Hepatocyte (in vitro differentiated cells): ENCODE results near the gene NANOS3. TPM values are rescaled to one million over a fixed set of nuclear protein-coding genes. Genes with fewer than 3 reads are reported as not detected.
A peak's percentile ranks its signal among the peaks of the same experiment; 100 is the strongest.

Experiments used
- DNase-seq: peaks from one replicate; pipeline ENCODE4 v3.0.0-alpha.2; 2016; ENCODE audit warnings: low spot score
- H2AFZ ChIP-seq: fragments of 200-600 bp; sonication (generic); 2 replicates; pipeline ENCODE4 v1.6.0; 2016; ENCODE audit warnings: antibody characterized with exemption, mild to moderate bottlenecking
- H3K27ac ChIP-seq: fragments of 200-600 bp; sonication (generic); 2 replicates; pipeline ENCODE4 v1.5.1; 2016; ENCODE audit warnings: mild to moderate bottlenecking
- H3K27me3 ChIP-seq: fragments of 200-600 bp; sonication (generic); 2 replicates; pipeline ENCODE4 v1.6.1; 2016
- H3K36me3 ChIP-seq: fragments of 200-600 bp; sonication (generic); replicated peaks from 2 replicates; pipeline ENCODE4 v1.5.1; 2016; ENCODE audit warnings: low read depth; ENCODE audit not compliant: insufficient read depth
- H3K4me1 ChIP-seq: fragments of 200-600 bp; sonication (generic); 2 replicates; pipeline ENCODE4 v1.5.1; 2016; ENCODE audit warnings: mild to moderate bottlenecking, moderate library complexity; ENCODE audit not compliant: insufficient read depth
- H3K4me2 ChIP-seq: fragments of 200-600 bp; sonication (generic); 2 replicates; pipeline ENCODE4 v1.6.0; 2016
- H3K4me3 ChIP-seq: fragments of 200-600 bp; sonication (generic); 2 replicates; pipeline ENCODE4 v1.5.1; 2016; ENCODE audit warnings: mild to moderate bottlenecking
- H3K79me2 ChIP-seq: fragments of 200-600 bp; sonication (generic); 2 replicates; pipeline ENCODE4 v1.6.0; 2017; ENCODE audit warnings: mild to moderate bottlenecking
- H3K9me2 ChIP-seq: fragments of 200-600 bp; sonication (generic); replicated peaks from 2 replicates; pipeline ENCODE4 v1.6.0; 2017; ENCODE audit warnings: mild to moderate bottlenecking; ENCODE audit not compliant: insufficient read depth
- H3K9me3 ChIP-seq: fragments of 200-600 bp; sonication (generic); 2 replicates; pipeline ENCODE4 v1.5.1; 2016; ENCODE audit warnings: low read depth, mild to moderate bottlenecking
- H4K20me1 ChIP-seq: fragments of 200-600 bp; sonication (generic); 2 replicates; pipeline ENCODE4 v1.6.0; 2016; ENCODE audit warnings: mild to moderate bottlenecking; ENCODE audit not compliant: insufficient read depth, poor library complexity, severe bottlenecking
- EZH2 ChIP-seq: fragments of 200-600 bp; sonication (generic); IDR thresholded peaks from 2 replicates; pipeline ENCODE4 v1.6.1; 2016; ENCODE audit warnings: antibody characterized with exemption, mild to moderate bottlenecking, borderline replicate concordance
- EZH2phosphoT487 ChIP-seq: fragments of 200-600 bp; sonication (generic); IDR thresholded peaks from one replicate; pipeline ENCODE4 v1.6.1; 2018; ENCODE audit warnings: antibody characterized with exemption, mild to moderate bottlenecking, low read depth, moderate library complexity; ENCODE audit not compliant: unreplicated experiment, severe bottlenecking
- WGBS: methylation state at CpG from one replicate; pipeline ENCODE4 v1.1.6; 2016; ENCODE audit warnings: low lambda C conversion rate; ENCODE audit errors: missing lambda C conversion rate; 5-methylcytosine and 5-hydroxymethylcytosine counted together
- polyA plus RNA-seq: library from polyadenylated mRNA; unstranded; fragments of >200 nt; fragmentation: Nextera tagmentation; extraction: Ambion mirVana; gene quantifications from 2 replicates; pipeline ENCODE4 v1.2.1, GENCODE V29; 2016
- total RNA-seq: library from RNA; depleted of rRNA; stranded (reverse); fragments of >200 nt; gene quantifications from 2 replicates; pipeline ENCODE4 v1.2.3, GENCODE V29; 2014
- TF ChIP-seq, protein P1 (sequence below): fragments of 200-600 bp; sonication (generic); IDR thresholded peaks from 2 replicates; pipeline ENCODE4 v1.5.1; 2016; ENCODE audit warnings: antibody characterized with exemption, mild to moderate bottlenecking; ENCODE audit not compliant: poor library complexity

NANOS3 gene
- total and polyA plus RNA-seq, 2 experiments from 2014 or later = 0.60 to 2.1 TPM

DNA sequence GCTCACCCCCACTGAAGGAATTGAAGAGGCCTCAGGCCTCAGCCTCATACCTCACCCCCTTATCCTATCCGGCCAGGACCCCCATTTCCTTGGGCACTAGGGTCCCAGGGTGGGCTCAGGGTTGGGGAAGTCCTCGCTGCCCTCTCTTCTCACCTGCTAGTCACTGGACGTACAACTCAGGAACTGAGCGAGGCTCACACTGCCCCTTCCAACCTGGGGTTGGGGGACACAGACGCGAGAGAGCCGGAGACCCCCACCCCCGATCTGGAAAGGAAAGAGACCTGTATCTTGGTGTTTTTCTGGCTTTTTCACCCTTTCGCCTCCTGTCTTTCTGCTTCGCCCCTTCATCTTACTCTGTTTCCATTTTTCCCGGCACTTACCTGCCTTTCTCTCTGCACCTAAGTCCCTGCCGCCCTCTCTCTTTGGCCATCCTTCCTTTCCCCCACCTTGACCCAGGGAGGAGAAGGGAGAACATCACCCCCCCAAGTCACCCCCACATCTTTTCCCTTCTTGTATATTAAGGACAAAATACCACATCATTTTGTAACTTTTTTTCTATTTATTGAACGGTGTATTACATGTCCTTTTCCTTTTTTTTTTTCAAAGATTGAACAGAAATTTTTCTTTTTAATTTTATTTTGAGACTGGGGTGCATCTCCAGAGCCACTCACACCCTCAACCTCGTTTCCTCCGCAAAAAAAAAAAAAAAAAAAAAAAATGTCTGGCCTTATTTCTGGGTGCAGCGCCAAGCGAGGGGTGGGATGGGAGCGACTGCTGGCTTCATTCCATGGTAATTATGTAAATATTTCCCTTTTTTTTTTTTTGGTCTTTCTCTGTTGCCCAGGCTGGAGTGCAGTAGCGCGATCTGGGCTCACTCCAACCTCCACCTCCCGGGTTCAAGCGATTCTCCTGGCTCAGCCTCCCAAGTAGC is 45.1 kb upstream of the NANOS3 start:
- DNase-seq = no peak
- no peak overlapping the region for H3K4me3 ChIP-seq
- no peak overlapping the region for H3K4me2 ChIP-seq
- 96% methylated on average over 22 of the region's 22 CpGs for WGBS
- H3K4me1 ChIP-seq = peaks cover 6% of the 10 kb centered on the region
- no peaks in the 10 kb centered on the region for H3K36me3 ChIP-seq
- H3K79me2 ChIP-seq = peaks cover 13% of the 10 kb centered on the region
- H4K20me1 ChIP-seq = peaks cover 27% of the 10 kb centered on the region
- no peaks in the 10 kb centered on the region for H3K27me3 ChIP-seq
- H3K9me3 ChIP-seq = no peaks in the 10 kb centered on the region
- no peak overlapping the region for H3K27ac ChIP-seq
- H2AFZ ChIP-seq = no peak overlapping the region
- H3K9me2 ChIP-seq = no peaks in the 10 kb centered on the region
- TF ChIP-seq EZH2 (no peak), EZH2phosphoT487 (no peak)
- TF ChIP-seq, protein P1, sequence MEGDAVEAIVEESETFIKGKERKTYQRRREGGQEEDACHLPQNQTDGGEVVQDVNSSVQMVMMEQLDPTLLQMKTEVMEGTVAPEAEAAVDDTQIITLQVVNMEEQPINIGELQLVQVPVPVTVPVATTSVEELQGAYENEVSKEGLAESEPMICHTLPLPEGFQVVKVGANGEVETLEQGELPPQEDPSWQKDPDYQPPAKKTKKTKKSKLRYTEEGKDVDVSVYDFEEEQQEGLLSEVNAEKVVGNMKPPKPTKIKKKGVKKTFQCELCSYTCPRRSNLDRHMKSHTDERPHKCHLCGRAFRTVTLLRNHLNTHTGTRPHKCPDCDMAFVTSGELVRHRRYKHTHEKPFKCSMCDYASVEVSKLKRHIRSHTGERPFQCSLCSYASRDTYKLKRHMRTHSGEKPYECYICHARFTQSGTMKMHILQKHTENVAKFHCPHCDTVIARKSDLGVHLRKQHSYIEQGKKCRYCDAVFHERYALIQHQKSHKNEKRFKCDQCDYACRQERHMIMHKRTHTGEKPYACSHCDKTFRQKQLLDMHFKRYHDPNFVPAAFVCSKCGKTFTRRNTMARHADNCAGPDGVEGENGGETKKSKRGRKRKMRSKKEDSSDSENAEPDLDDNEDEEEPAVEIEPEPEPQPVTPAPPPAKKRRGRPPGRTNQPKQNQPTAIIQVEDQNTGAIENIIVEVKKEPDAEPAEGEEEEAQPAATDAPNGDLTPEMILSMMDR = no peak

DNA sequence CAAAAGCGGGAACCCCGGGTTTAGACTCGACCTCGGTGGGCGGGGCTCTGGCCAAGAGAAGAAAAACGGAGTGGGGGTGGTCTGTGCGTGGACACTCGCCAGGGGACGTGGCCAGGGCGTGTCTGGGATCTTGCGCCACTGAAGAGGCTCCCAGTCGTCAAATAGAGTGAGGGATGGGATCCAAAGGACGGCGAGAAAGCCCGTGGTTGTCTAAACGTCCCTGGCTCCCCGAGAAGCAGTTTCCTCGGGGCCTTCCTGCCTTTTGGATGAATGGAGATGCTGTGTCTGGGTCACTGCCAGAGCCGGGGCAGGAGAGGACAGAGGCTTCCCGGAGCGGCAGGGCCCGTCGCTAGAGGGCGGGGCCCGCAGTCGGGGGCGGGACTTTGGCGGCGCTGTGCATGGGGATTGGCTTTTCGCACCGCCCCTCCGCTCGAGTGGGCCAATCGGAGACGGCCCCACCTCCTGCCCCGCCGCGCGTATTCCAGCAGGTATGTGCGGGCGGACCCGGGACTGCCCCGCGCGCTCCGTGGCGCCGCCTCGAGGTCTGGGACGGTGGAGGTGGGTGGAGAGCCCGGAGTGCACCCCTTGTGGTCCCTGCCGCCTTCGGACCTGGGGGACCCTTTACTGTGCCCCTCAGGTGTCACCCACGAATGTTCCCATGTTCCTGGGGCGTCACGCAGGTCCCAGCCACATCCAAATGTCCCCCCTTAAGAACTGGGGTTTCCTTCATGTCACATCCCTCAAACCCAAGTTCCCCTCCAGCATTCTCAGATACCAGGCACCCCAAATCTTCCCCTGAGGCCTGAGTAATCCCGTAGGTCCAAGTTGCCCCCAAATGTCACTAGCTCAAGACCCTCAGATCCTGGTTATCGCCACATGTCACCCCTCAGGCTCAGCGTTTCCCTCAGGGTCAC is 43.3 kb upstream of the NANOS3 start:
- no peaks in the 10 kb centered on the region for H3K36me3 ChIP-seq
- H3K9me2 ChIP-seq = no peaks in the 10 kb centered on the region
- peaks cover 31% of the 10 kb centered on the region for H3K79me2 ChIP-seq
- peaks cover 6% of the 10 kb centered on the region for H3K4me1 ChIP-seq
- H3K9me3 ChIP-seq = no peaks in the 10 kb centered on the region
- TF ChIP-seq EZH2phosphoT487 = no peak
- no peak for TF ChIP-seq EZH2
- TF ChIP-seq, protein P1 = peak; percentile 40
- peak; percentile 96 for DNase-seq
- no peak overlapping the region for H2AFZ ChIP-seq
- peak overlapping the region; percentile 14 for H3K4me3 ChIP-seq
- H3K4me2 ChIP-seq = peak overlapping the region; percentile 76
- no peaks in the 10 kb centered on the region for H3K27me3 ChIP-seq
- peaks cover 45% of the 10 kb centered on the region for H4K20me1 ChIP-seq
- peak overlapping the region; percentile 57 for H3K27ac ChIP-seq
- WGBS = 11% methylated on average over 56 of the region's 59 CpGs

DNA sequence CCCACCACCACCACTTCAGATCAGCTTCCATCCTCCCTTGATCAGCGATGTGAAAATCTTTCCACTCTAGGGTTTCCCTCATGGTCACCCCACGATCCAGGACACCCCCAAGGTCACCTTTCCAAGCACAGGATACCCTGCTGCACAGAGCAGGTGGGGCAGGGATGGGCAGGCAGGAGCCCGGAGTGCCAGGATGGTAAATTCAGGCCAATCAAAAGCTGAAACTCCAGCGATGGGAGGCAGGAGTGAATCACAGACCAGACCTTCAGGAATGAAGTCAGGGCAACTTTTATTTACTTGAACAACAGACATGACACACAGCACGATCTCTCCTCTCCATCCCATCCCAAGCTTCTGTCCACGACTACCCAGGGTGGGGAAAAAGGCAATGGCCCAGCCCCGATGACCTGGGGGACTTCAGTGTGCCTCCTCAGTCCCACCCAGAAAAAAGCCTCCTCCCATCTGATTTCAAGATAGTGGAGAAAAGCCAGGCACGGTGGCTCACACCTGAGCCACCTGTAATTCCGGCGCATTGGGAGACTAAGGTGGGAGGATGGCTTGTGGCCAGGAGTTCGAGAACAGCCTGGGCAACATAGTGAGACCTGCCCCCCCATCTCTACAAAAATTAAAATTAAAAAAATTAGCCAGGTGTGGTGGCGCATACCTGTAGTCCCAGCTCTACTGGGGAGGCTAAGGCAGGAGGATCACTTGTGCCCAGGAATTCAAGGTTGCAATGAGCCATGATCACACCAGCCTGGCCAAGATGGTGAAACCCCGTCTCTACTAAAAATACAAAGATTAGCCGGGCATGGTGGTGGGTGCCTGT is 42.5 kb upstream of the NANOS3 start:
- TF ChIP-seq EZH2phosphoT487 (no peak), EZH2 (no peak)
- TF ChIP-seq, protein P1 = no peak
- H4K20me1 ChIP-seq = peaks cover 54% of the 10 kb centered on the region
- no peaks in the 10 kb centered on the region for H3K9me3 ChIP-seq
- peak overlapping the region; percentile 57 for H3K27ac ChIP-seq
- no peak overlapping the region for H2AFZ ChIP-seq
- H3K27me3 ChIP-seq = no peaks in the 10 kb centered on the region
- no peaks in the 10 kb centered on the region for H3K9me2 ChIP-seq
- WGBS = 75% methylated on average over 14 of the region's 14 CpGs
- H3K4me3 ChIP-seq = no peak overlapping the region
- H3K36me3 ChIP-seq = no peaks in the 10 kb centered on the region
- H3K4me1 ChIP-seq = peaks cover 15% of the 10 kb centered on the region
- peak; percentile 51 for DNase-seq
- H3K4me2 ChIP-seq = peak overlapping the region; percentile 76
- H3K79me2 ChIP-seq = peaks cover 40% of the 10 kb centered on the region
